ENCODE data around the gene CEMIP.

CEMIP gene

DNA sequence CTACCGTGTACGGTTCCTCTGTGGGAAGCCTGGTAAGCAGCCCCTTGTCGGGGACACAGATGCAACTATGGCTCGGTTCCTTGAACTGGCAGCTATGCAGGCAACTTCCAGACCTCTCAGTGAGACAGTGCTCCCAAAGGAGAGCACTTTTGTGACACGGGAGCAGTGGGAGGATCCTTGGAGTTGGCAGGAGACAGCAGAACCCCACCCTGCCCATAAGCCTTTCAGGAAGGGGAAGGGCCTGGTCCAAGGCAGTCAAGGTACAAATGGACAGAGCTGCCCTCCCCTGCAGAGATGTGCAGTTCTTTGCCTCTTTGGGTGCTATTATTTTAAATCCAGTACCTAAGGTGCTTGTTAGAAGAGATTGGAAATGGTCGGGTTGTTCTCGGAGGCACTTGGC lies 115.9 kb downstream of the CEMIP start:
- Histone ChIP-seq H3K4me1 (ENCODE audit: control insufficient read depth in 1 of 2, insufficient read depth in 2 of 2, low read length in 2 of 2) (no peaks in the 10 kb centered on the region), H3K27ac (ENCODE audit: low read length) (no peak overlapping the region), H3K9me3 (ENCODE audit: control insufficient read depth in 1 of 2, low read length in 2 of 2) (peaks cover 3 to 4% of the 10 kb centered on the region in 2 donors), H3K27me3 (ENCODE audit: low read depth, low read length) (no peaks in the 10 kb centered on the region), H3K36me3 (ENCODE audit: control insufficient read depth in 1 of 2, insufficient read depth in 2 of 2, low read length in 2 of 2) (peaks cover 0 to 18% of the 10 kb centered on the region in 2 donors), H3K4me3 (ENCODE audit: low read depth in 1 of 2, low read length in 2 of 2) (no peak overlapping the region)

DNA sequence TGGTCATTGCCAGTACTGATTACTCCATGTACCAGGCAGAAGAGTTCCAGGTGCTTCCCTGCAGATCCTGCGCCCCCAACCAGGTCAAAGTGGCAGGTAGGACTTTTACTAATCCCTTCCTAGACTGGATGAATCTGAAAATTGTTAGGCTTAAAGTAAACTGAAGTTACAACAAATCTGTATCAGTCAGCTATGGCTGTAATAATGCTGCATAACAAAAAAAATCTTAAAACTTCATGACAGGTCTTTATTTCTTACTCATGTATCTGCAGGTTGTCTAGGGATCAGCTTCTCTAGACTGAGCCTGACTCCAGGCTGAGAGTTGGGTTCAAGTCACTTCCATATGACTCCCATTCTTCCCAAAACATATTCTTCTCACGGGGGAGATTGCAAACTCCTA lies 116.8 kb downstream of the CEMIP start:
- Histone ChIP-seq H3K27me3 (ENCODE audit: low read depth, low read length) (no peaks in the 10 kb centered on the region), H3K4me1 (ENCODE audit: control insufficient read depth in 1 of 2, insufficient read depth in 2 of 2, low read length in 2 of 2) (no peaks in the 10 kb centered on the region), H3K9me3 (ENCODE audit: control insufficient read depth in 1 of 2, low read length in 2 of 2) (peaks cover 3 to 4% of the 10 kb centered on the region in 2 donors), H3K27ac (ENCODE audit: low read length) (no peak overlapping the region), H3K4me3 (ENCODE audit: low read depth in 1 of 2, low read length in 2 of 2) (no peak overlapping the region), H3K36me3 (ENCODE audit: control insufficient read depth in 1 of 2, insufficient read depth in 2 of 2, low read length in 2 of 2) (peaks cover 0 to 18% of the 10 kb centered on the region in 2 donors)

DNA sequence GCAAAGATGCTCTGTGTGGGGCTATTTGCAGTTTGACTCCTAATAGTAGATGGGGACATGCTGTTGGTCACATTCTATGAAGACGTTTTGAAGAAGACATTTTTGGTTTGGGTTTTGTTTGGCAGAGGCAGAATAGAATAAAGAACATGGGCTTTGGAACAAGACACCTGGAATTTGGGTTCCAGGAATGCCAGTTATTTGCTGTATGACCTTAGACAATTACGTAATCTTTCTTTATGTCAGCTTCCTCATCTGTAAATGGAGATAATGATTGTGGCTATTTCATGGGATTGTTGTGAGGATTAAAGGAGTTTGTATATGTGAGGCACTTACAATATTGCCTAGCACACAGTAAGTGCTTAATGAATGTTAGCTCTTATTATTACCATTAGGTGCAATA lies 118.9 kb downstream of the CEMIP start:
- Histone ChIP-seq H3K4me1 (ENCODE audit: control insufficient read depth in 1 of 2, insufficient read depth in 2 of 2, low read length in 2 of 2) (no peaks in the 10 kb centered on the region), H3K36me3 (ENCODE audit: control insufficient read depth in 1 of 2, insufficient read depth in 2 of 2, low read length in 2 of 2) (peaks cover 0 to 14% of the 10 kb centered on the region in 2 donors), H3K27me3 (ENCODE audit: low read depth, low read length) (no peaks in the 10 kb centered on the region), H3K4me3 (ENCODE audit: low read depth in 1 of 2, low read length in 2 of 2) (no peak overlapping the region), H3K27ac (ENCODE audit: low read length) (no peak overlapping the region), H3K9me3 (ENCODE audit: control insufficient read depth in 1 of 2, low read length in 2 of 2) (peaks cover 3 to 4% of the 10 kb centered on the region in 2 donors)

DNA sequence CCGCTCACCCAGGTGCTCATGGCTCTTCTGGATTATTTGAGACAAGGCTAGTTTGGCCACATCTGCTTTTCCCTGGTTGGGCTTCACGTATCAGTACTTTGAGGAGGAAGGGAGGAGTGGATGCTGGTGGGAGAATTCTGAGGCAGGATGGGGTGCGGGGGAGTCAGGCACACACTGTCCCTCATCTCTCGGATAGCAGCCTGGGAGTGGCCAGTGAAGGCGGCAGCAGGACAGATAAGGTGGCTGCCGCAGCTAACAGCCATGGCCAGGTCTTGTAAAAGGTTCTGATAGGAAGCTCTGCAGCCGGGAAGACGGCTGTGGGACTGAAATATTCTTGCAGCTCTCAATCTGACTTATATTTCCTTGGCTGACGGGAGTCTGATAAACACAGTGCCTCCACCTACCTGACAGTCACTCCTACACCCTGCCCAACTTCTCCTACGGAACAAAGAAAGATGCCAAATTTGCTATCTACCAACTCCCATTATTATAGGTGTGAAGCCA lies 123.2 kb downstream of the CEMIP start:
- Histone ChIP-seq H3K4me3 (ENCODE audit: low read depth in 1 of 2, low read length in 2 of 2) (no peak overlapping the region), H3K9me3 (ENCODE audit: control insufficient read depth in 1 of 2, low read length in 2 of 2) (no peaks in the 10 kb centered on the region), H3K4me1 (ENCODE audit: control insufficient read depth in 1 of 2, insufficient read depth in 2 of 2, low read length in 2 of 2) (no peaks in the 10 kb centered on the region), H3K36me3 (ENCODE audit: control insufficient read depth in 1 of 2, insufficient read depth in 2 of 2, low read length in 2 of 2) (peaks cover 0 to 23% of the 10 kb centered on the region in 2 donors), H3K27me3 (ENCODE audit: low read depth, low read length) (no peaks in the 10 kb centered on the region), H3K27ac (ENCODE audit: low read length) (no peak overlapping the region)

DNA sequence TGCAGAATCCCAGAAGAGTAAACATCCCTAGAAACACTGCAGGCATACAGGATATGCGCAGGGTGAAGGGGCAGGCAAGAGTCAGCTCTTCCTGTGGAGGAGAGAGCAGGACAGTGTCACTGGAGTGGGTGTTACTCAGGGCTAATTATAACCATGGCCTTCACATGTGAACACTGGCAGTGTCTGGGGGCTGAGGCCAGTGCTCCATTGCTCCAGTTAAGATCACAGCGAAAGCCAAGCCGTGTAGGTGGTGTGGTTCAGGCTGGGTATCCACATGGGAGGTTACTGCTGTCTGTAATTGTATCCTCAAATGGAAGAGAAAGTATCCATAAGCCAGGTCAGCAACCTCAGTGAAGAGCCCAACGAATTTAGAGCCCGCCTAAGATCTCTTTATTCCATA lies 125.8 kb downstream of the CEMIP start:
- H3K9me3 ChIP-seq (ENCODE audit: control insufficient read depth in 1 of 2, low read length in 2 of 2): no peaks in the 10 kb centered on the region
- no peak overlapping the region for H3K27ac ChIP-seq (ENCODE audit: low read length)
- no peaks in the 10 kb centered on the region for H3K27me3 ChIP-seq (ENCODE audit: low read depth, low read length)
- no peak overlapping the region for H3K4me3 ChIP-seq (ENCODE audit: low read depth in 1 of 2, low read length in 2 of 2)
- H3K4me1 ChIP-seq (ENCODE audit: control insufficient read depth in 1 of 2, insufficient read depth in 2 of 2, low read length in 2 of 2): no peaks in the 10 kb centered on the region
- H3K36me3 ChIP-seq (ENCODE audit: control insufficient read depth in 1 of 2, insufficient read depth in 2 of 2, low read length in 2 of 2): peaks cover 11 to 38% of the 10 kb centered on the region in 2 donors

DNA sequence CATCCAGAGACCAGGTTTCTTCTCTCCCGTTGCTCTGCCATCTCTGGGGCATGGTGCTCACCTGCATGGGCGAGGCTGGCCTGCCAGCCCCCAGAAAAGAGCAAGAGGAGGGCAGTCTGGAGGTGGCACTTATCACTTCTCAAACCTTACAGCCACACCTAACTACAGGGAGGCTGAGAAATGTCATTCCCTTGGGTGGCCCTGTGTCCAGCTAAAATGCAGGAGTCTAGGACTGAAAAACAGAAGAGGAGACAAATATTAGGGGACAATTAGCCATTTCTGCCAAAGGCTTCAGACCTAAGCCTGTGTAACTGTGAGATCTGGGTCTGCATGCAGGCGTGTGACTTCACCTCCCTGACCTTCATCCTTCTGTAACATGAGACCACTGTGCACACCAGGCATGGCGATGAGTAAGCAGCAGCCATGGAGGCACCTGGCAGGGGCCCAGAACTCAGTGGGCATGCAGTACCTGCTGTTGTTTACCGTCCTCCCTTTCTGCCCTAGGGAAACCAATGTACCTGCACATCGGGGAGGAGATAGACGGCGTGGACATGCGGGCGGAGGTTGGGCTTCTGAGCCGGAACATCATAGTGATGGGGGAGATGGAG lies 127.1 kb downstream of the CEMIP start:
- Histone ChIP-seq H3K27me3 (ENCODE audit: low read depth, low read length) (no peaks in the 10 kb centered on the region), H3K9me3 (ENCODE audit: control insufficient read depth in 1 of 2, low read length in 2 of 2) (no peaks in the 10 kb centered on the region), H3K4me1 (ENCODE audit: control insufficient read depth in 1 of 2, insufficient read depth in 2 of 2, low read length in 2 of 2) (no peaks in the 10 kb centered on the region), H3K36me3 (ENCODE audit: control insufficient read depth in 1 of 2, insufficient read depth in 2 of 2, low read length in 2 of 2) (peaks cover 11 to 46% of the 10 kb centered on the region in 2 donors), H3K27ac (ENCODE audit: low read length) (no peak overlapping the region), H3K4me3 (ENCODE audit: low read depth in 1 of 2, low read length in 2 of 2) (no peak overlapping the region)

DNA sequence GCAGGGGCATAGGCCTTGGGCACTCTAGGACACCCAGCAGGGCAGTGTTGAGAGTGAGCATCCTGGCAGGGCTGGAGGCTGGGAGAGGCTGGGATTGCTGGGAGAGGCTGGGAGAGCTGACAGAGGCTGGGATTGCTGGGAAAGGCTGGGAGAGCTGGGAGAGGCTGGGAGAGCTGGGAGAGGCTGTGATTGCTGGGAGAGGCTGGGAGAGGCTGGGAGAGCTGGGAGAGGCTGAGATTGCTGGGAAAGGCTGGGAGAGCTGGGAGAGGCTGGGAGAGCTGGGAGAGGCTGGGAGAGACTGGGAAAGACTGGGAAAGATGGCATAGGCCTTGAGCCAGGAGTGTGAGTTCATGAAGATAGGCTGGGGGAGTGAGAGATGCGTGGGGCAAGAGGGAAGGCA lies 132.7 kb downstream of the CEMIP start:
- Histone ChIP-seq H3K27ac (ENCODE audit: low read length) (no peak overlapping the region), H3K36me3 (ENCODE audit: control insufficient read depth in 1 of 2, insufficient read depth in 2 of 2, low read length in 2 of 2) (peaks cover 11 to 24% of the 10 kb centered on the region in 2 donors), H3K9me3 (ENCODE audit: control insufficient read depth in 1 of 2, low read length in 2 of 2) (no peaks in the 10 kb centered on the region), H3K27me3 (ENCODE audit: low read depth, low read length) (no peaks in the 10 kb centered on the region), H3K4me1 (ENCODE audit: control insufficient read depth in 1 of 2, insufficient read depth in 2 of 2, low read length in 2 of 2) (peaks cover 0 to 13% of the 10 kb centered on the region in 2 donors), H3K4me3 (ENCODE audit: low read depth in 1 of 2, low read length in 2 of 2) (no peak overlapping the region)

DNA sequence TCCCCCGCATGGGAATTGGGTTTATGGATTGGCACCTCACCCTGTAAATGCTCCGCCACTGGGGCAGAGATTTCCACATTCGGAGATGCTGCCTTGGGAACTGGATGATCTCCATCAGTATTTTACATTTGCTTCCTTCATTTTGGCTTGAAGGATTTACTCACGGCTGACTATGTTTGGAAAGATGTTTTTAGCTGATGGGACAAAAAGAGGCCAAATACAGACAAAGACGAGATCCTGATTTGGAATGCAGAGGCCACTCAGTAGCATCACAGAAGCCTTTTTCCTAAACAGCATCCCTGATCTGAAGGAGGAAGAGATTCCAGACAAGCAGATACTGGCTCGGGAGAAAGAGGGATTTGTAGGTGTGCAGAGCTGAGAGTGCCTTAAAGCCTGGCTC lies 133.5 kb downstream of the CEMIP start:
- no peak overlapping the region for H3K4me3 ChIP-seq (ENCODE audit: low read depth in 1 of 2, low read length in 2 of 2)
- H3K9me3 ChIP-seq (ENCODE audit: control insufficient read depth in 1 of 2, low read length in 2 of 2): no peaks in the 10 kb centered on the region
- peaks cover 11 to 24% of the 10 kb centered on the region in 2 donors for H3K36me3 ChIP-seq (ENCODE audit: control insufficient read depth in 1 of 2, insufficient read depth in 2 of 2, low read length in 2 of 2)
- peaks cover 0 to 13% of the 10 kb centered on the region in 2 donors for H3K4me1 ChIP-seq (ENCODE audit: control insufficient read depth in 1 of 2, insufficient read depth in 2 of 2, low read length in 2 of 2)
- no peaks in the 10 kb centered on the region for H3K27me3 ChIP-seq (ENCODE audit: low read depth, low read length)
- no peak overlapping the region for H3K27ac ChIP-seq (ENCODE audit: low read length)

DNA sequence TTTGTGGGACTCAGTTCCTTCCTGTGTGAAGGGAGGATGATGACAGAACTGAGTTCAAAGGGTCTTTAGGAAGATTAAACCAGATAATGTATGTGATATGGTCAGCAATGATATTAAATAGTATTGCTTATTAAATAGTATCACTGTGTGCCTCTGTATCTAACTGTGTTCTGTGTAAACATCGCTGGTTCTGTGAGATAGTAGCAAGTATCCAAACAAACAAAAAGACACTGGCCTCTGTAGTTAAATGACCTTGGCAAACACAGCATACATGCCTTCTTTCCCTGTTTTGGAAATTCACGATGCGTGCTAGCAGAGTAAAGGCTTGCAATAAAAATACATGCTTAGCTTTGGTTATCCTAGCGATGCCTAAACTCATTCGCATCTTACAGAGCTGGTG lies 134.4 kb downstream of the CEMIP start:
- H3K4me3 ChIP-seq (ENCODE audit: low read depth in 1 of 2, low read length in 2 of 2): no peak overlapping the region
- peaks cover 0 to 13% of the 10 kb centered on the region in 2 donors for H3K4me1 ChIP-seq (ENCODE audit: control insufficient read depth in 1 of 2, insufficient read depth in 2 of 2, low read length in 2 of 2)
- peaks cover 9 to 19% of the 10 kb centered on the region in 2 donors for H3K36me3 ChIP-seq (ENCODE audit: control insufficient read depth in 1 of 2, insufficient read depth in 2 of 2, low read length in 2 of 2)
- H3K9me3 ChIP-seq (ENCODE audit: control insufficient read depth in 1 of 2, low read length in 2 of 2): no peaks in the 10 kb centered on the region
- no peaks in the 10 kb centered on the region for H3K27me3 ChIP-seq (ENCODE audit: low read depth, low read length)
- no peak overlapping the region for H3K27ac ChIP-seq (ENCODE audit: low read length)

DNA sequence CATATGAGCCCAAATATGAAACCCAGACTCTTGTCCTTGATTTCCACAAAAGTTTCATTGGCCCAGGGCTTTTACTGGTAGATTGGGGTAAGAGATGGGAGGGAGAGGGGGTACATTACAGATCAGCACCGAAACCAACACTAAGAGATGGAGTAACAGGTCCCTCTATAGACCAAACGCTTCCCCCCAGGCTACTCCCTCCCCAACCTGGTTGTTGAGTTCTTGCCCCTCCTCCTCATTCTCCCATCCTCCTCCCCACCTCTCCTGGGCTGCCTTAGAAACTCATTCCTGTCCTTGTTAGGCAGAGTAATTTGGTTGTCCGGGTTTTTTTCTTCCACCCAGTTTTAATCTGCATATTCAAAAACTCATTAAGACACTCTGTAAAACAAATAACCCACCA lies 136.3 kb downstream of the CEMIP start:
- Histone ChIP-seq H3K27me3 (ENCODE audit: low read depth, low read length) (no peaks in the 10 kb centered on the region), H3K36me3 (ENCODE audit: control insufficient read depth in 1 of 2, insufficient read depth in 2 of 2, low read length in 2 of 2) (peaks cover 0 to 9% of the 10 kb centered on the region in 2 donors), H3K4me3 (ENCODE audit: low read depth in 1 of 2, low read length in 2 of 2) (no peak overlapping the region), H3K9me3 (ENCODE audit: control insufficient read depth in 1 of 2, low read length in 2 of 2) (no peaks in the 10 kb centered on the region), H3K4me1 (ENCODE audit: control insufficient read depth in 1 of 2, insufficient read depth in 2 of 2, low read length in 2 of 2) (peaks cover 0 to 13% of the 10 kb centered on the region in 2 donors), H3K27ac (ENCODE audit: low read length) (no peak overlapping the region)

DNA sequence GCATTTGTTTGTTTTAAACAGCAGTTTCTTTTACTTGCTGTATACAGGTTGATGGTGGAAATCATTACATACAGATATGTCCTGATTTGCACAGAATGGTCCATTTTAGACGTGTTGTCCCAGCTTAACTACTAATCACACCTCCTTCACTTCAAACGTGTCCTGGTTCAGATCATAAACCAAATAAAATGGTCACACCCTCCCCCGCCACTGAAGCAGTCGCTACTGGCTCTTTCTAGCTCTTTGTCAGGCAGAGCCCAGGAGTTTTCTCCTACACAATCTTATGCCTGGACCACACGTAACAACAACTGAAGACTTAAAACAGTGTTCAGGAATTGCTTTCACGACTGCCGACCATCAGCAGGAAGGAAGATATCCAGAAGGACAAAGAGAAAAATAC lies 136.9 kb downstream of the CEMIP start:
- no peaks in the 10 kb centered on the region for H3K9me3 ChIP-seq (ENCODE audit: control insufficient read depth in 1 of 2, low read length in 2 of 2)
- H3K27me3 ChIP-seq (ENCODE audit: low read depth, low read length): no peaks in the 10 kb centered on the region
- H3K4me3 ChIP-seq (ENCODE audit: low read depth in 1 of 2, low read length in 2 of 2): no peak overlapping the region
- peaks cover 0 to 5% of the 10 kb centered on the region in 2 donors for H3K36me3 ChIP-seq (ENCODE audit: control insufficient read depth in 1 of 2, insufficient read depth in 2 of 2, low read length in 2 of 2)
- peaks cover 0 to 13% of the 10 kb centered on the region in 2 donors for H3K4me1 ChIP-seq (ENCODE audit: control insufficient read depth in 1 of 2, insufficient read depth in 2 of 2, low read length in 2 of 2)
- no peak overlapping the region for H3K27ac ChIP-seq (ENCODE audit: low read length)
